ENCODE data around the gene NR4A3. TPM values are rescaled to one million over a fixed set of nuclear protein-coding genes. Genes with fewer than 3 reads are reported as not detected.
"Not testable (repeated sequence)": the region's sequence is repeated elsewhere in the genome, so short reads cannot be mapped to it uniquely, and the experiment has no call there.

The NR4A3 gene
- total and polyA plus RNA-seq, 10 of the 15 experiments (the other 5 are each of a cell fraction or from before 2014, with no cell fraction given), result 0.04 to 2.1 (median 0.64) TPM; not detected in 1

GRCh38 chr9:99782349-99782748 is 39.3 kb upstream of the NR4A3 start:
- H3K9ac ChIP-seq (ENCODE audit: control insufficient read depth, insufficient read depth, low read length); in situ Hi-C loops (cut with MboI); intact Hi-C loops (cut with micrococcal nuclease; ENCODE audit: unreplicated experiment); H3K4me3 ChIP-seq; H3K79me2 ChIP-seq (ENCODE audit: control insufficient read depth, insufficient read depth, low read length); RAD21 ChIA-PET (ENCODE audit: unreplicated experiment); H4K20me1 ChIP-seq (ENCODE audit: control insufficient read depth, insufficient read depth); H3K36me3 ChIP-seq (ENCODE audit: control insufficient read depth in 2 of 2, insufficient read depth in 2 of 2, low read length in 1 of 2); H3K27ac ChIP-seq (ENCODE audit: control insufficient read depth, insufficient read depth); FAIRE-seq; H2AFZ ChIP-seq (ENCODE audit: control insufficient read depth, low read depth, low read length); CTCF ChIA-PET; DNase-seq (ENCODE audit: low read depth, low spot score); ATAC-seq; H3K9me3 ChIP-seq (replicated peaks; ENCODE audit: control insufficient read depth, insufficient read depth, low read length); BruUV-seq (replicated peaks); POLR2A ChIA-PET; H3K4me2 ChIP-seq (ENCODE audit: control insufficient read depth, insufficient read depth); H3K27me3 ChIP-seq (replicated peaks in 1 of 2; ENCODE audit: control insufficient read depth in 2 of 2, insufficient read depth in 2 of 2, low read length in 1 of 2); H3K4me1 ChIP-seq (ENCODE audit: control insufficient read depth, insufficient read depth, low read length): not testable (repeated sequence)
- WGBS (ENCODE audit: insufficient coverage, insufficient replicate concordance, low lambda C conversion rate, missing lambda C conversion rate), result 49% methylated on average over 5 of the region's 5 CpGs
- SMC1A ChIA-PET (ENCODE audit: uncharacterized antibody, unreplicated experiment), result interaction anchor here (1.2 kb wide), 1 partner anchor 295 kb away, joined by 3 read pairs; no protein-coding TSS in a partner anchor

GRCh38 chr9:99782962-99783718 is 38.5 kb upstream of the NR4A3 start:
- no peak for TF ChIP-seq NR2C1 (IDR thresholded peaks at IDR 0.05)
- 0 out of 2 replicates have a peak, but pooled peaks have one; percentile 21 for TF ChIP-seq SPI1 (IDR thresholded peaks at IDR 0.05; ENCODE audit: borderline replicate concordance, insufficient read depth, low read depth, low read length)
- H3K4me1 ChIP-seq (ENCODE audit: control insufficient read depth, insufficient read depth, low read length), result no peaks in the 10 kb centered on the region
- H3K27ac ChIP-seq (ENCODE audit: control insufficient read depth, insufficient read depth), result no peak overlapping the region
- ATAC-seq, result no peak
- H3K27me3 ChIP-seq (replicated peaks in 1 of 2; ENCODE audit: control insufficient read depth in 2 of 2, insufficient read depth in 2 of 2, low read length in 1 of 2), result no peaks in the 10 kb centered on the region
- no TSS peak for BruUV-seq (replicated peaks)
- intact Hi-C loops (cut with micrococcal nuclease; ENCODE audit: unreplicated experiment), result no loop called here
- no peak for FAIRE-seq
- H3K79me2 ChIP-seq (ENCODE audit: control insufficient read depth, insufficient read depth, low read length), result no peaks in the 10 kb centered on the region
- H3K9ac ChIP-seq (ENCODE audit: control insufficient read depth, insufficient read depth, low read length), result no peak overlapping the region
- RAD21 ChIA-PET (ENCODE audit: unreplicated experiment), result no interaction called here
- no peak overlapping the region for H3K4me3 ChIP-seq
- H2AFZ ChIP-seq (ENCODE audit: control insufficient read depth, low read depth, low read length), result no peak overlapping the region
- WGBS (ENCODE audit: insufficient coverage, insufficient replicate concordance, low lambda C conversion rate, missing lambda C conversion rate), result 9% methylated on average over 6 of the region's 6 CpGs
- CTCF ChIA-PET, result interaction anchor here (1.1 to 1.3 kb wide), 2 partner anchors 8 to 540 kb away, joined by 3 read pairs; no protein-coding TSS in a partner anchor
- H3K9me3 ChIP-seq (replicated peaks; ENCODE audit: control insufficient read depth, insufficient read depth, low read length), result no peaks in the 10 kb centered on the region
- H4K20me1 ChIP-seq (ENCODE audit: control insufficient read depth, insufficient read depth), result no peaks in the 10 kb centered on the region; the same call in 1 of the 2 replicates
- POLR2A ChIA-PET, result no interaction called here
- H3K4me2 ChIP-seq (ENCODE audit: control insufficient read depth, insufficient read depth), result no peak overlapping the region
- no peaks in the 10 kb centered on the region for H3K36me3 ChIP-seq (ENCODE audit: control insufficient read depth in 2 of 2, insufficient read depth in 2 of 2, low read length in 1 of 2)
- in situ Hi-C loops (cut with MboI), result no loop called here
- SMC1A ChIA-PET (ENCODE audit: uncharacterized antibody, unreplicated experiment), result interaction anchor here (0.8 to 1.2 kb wide), 4 partner anchors 12 to 296 kb away, joined by 3 read pairs; no protein-coding TSS in a partner anchor
- DNase-seq (ENCODE audit: low read depth, low spot score), result no peak

Data from GM12878 (cell line).